MM.1S (cell line): ENCODE measurements around the gene PNPLA7.

ENCODE experiments used
- EZH2 ChIP-seq: fragments of 300-600 bp; sonication (generic); optimal IDR thresholded peaks from 2 replicates; pipeline ENCODE3; 2017; ENCODE audit warnings: low read depth, mild to moderate bottlenecking, antibody characterized with exemption, low read length, mixed read lengths
- TF ChIP-seq, protein P1 (sequence below): fragments of 300-600 bp; sonication (generic); IDR thresholded peaks from 2 replicates; pipeline ENCODE4 v1.5.1; 2016; ENCODE audit warnings: antibody characterized with exemption, low read length, mixed read lengths

- TF ChIP-seq, protein P1, sequence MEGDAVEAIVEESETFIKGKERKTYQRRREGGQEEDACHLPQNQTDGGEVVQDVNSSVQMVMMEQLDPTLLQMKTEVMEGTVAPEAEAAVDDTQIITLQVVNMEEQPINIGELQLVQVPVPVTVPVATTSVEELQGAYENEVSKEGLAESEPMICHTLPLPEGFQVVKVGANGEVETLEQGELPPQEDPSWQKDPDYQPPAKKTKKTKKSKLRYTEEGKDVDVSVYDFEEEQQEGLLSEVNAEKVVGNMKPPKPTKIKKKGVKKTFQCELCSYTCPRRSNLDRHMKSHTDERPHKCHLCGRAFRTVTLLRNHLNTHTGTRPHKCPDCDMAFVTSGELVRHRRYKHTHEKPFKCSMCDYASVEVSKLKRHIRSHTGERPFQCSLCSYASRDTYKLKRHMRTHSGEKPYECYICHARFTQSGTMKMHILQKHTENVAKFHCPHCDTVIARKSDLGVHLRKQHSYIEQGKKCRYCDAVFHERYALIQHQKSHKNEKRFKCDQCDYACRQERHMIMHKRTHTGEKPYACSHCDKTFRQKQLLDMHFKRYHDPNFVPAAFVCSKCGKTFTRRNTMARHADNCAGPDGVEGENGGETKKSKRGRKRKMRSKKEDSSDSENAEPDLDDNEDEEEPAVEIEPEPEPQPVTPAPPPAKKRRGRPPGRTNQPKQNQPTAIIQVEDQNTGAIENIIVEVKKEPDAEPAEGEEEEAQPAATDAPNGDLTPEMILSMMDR: no peak
- TF ChIP-seq EZH2: no peak
These were observed 33.1 kb upstream of the PNPLA7 start for GRCh38 chr9:137583347-137583746.
